Neural progenitor cell (in vitro differentiated cells): Measurements from ENCODE around the gene FBRS. TPM values are rescaled to one million over a fixed set of nuclear protein-coding genes. Genes with fewer than 3 reads are reported as not detected.

Experiments
- DNase-seq: peaks from one replicate; pipeline ENCODE4 v3.0.0-alpha.2; 2016; ENCODE audit warnings: low spot score
- H2AFZ ChIP-seq: fragments of 200-600 bp; sonication (generic); replicated peaks from 2 replicates; pipeline ENCODE4 v1.6.1; 2016; ENCODE audit warnings: antibody characterized with exemption
- H3F3A ChIP-seq: fragments of 200-600 bp; sonication (generic); 2 replicates; pipeline ENCODE4 v1.6.1; 2016; ENCODE audit warnings: antibody characterized with exemption, low read depth
- H3K27ac ChIP-seq: fragments of 200-600 bp; sonication (generic); 2 replicates; pipeline ENCODE4 v1.5.1; 2016; ENCODE audit warnings: mild to moderate bottlenecking
- H3K27me3 ChIP-seq: fragments of 200-600 bp; sonication (generic); 2 replicates; pipeline ENCODE4 v1.6.1; 2016; ENCODE audit warnings: mild to moderate bottlenecking, moderate library complexity
- H3K36me3 ChIP-seq: fragments of 200-600 bp; sonication (generic); 2 replicates; pipeline ENCODE4 v1.5.1; 2016
- H3K4me1 ChIP-seq: fragments of 200-600 bp; sonication (generic); 2 replicates; pipeline ENCODE4 v1.6.1; 2016; ENCODE audit warnings: mixed run types
- H3K4me2 ChIP-seq: fragments of 200-600 bp; sonication (generic); 2 replicates; pipeline ENCODE4 v1.6.1; 2016
- H3K4me3 ChIP-seq: fragments of 200-600 bp; sonication (generic); 2 replicates; pipeline ENCODE4 v1.5.1; 2016
- H3K79me2 ChIP-seq: fragments of 200-600 bp; sonication (generic); 2 replicates; pipeline ENCODE4 v1.6.1; 2016; ENCODE audit warnings: low read depth
- H3K9ac ChIP-seq: fragments of 200-600 bp; sonication (generic); 2 replicates; pipeline ENCODE4 v1.6.1; 2016
- H3K9me3 ChIP-seq: fragments of 200-600 bp; sonication (generic); 2 replicates; pipeline ENCODE4 v1.5.1; 2016; ENCODE audit warnings: low read depth
- H4K20me1 ChIP-seq: fragments of 200-600 bp; sonication (generic); 2 replicates; pipeline ENCODE4 v1.6.1; 2016; ENCODE audit warnings: low read depth
- H3K27ac Mint-ChIP-seq: 3 replicates; pipeline ENCODE4 v1.8.0; 2021; ENCODE audit warnings: mixed read lengths
- H3K27me3 Mint-ChIP-seq: 2 replicates; pipeline ENCODE4 v1.8.0; 2022; ENCODE audit warnings: low read depth, mild to moderate bottlenecking, inconsistent platforms, moderate library complexity, mixed read lengths; ENCODE audit not compliant: insufficient read depth
- H3K36me3 Mint-ChIP-seq: 3 replicates; pipeline ENCODE4 v1.8.0; 2021; ENCODE audit warnings: mixed read lengths
- H3K4me1 Mint-ChIP-seq: 3 replicates; pipeline ENCODE4 v1.8.0; 2021; ENCODE audit warnings: mixed read lengths
- H3K4me3 Mint-ChIP-seq: 3 replicates; pipeline ENCODE4 v1.8.0; 2021; ENCODE audit warnings: mild to moderate bottlenecking, moderate library complexity, mixed read lengths
- H3K9me3 Mint-ChIP-seq: 3 replicates; pipeline ENCODE4 v1.8.0; 2020; ENCODE audit warnings: mixed read lengths
- EZH2 ChIP-seq: fragments of 200-600 bp; sonication (generic); IDR thresholded peaks from 2 replicates; pipeline ENCODE4 v1.6.1; 2017; ENCODE audit warnings: antibody characterized with exemption, mild to moderate bottlenecking, moderate library complexity
- EZH2phosphoT487 ChIP-seq: fragments of 200-600 bp; sonication (generic); IDR thresholded peaks from 2 replicates; pipeline ENCODE4 v1.6.1; 2017; ENCODE audit warnings: antibody characterized with exemption
- total RNA-seq: library from RNA; depleted of rRNA; stranded (reverse); fragments of >200 nt; gene quantifications from 2 replicates; pipeline ENCODE4 v1.2.3, GENCODE V29; 2015; ENCODE audit warnings: low replicate concordance
- TF ChIP-seq, protein P1 (sequence below): fragments of 200-600 bp; sonication (generic); IDR thresholded peaks from 2 replicates; pipeline ENCODE4 v1.5.1; 2017; ENCODE audit warnings: antibody characterized with exemption, mild to moderate bottlenecking

Gene FBRS
- total RNA-seq, 1 donor from 2014 or later, result 3.6 TPM

DNA sequence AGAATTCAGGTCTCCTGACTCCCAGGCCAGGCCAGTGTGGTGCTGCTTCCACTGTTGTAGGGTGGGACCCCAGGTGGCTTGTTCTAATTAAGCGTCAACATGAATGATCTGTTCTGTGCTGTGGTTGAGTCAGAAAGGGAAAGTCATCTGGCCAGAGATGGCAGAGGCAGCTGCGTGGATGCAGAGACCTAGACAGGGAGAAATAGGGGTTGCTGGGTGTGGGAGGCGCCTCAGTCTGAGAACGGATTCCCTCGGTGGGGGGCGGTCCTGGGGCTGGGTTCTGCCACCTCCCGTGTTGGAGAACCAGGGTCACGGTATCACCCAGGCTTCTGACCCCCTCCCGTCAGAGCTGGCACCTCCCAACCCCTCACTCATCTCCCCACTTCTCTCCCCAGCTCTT lies 5.6 kb downstream of the FBRS start:
- Histone ChIP-seq H3K79me2 (peaks cover 31% of the 10 kb centered on the region), H3K9ac (no peak overlapping the region), H3K4me1 (peaks cover 8% of the 10 kb centered on the region), H3K9me3 (no peaks in the 10 kb centered on the region), H3K36me3 (no peaks in the 10 kb centered on the region), H3K4me2 (no peak overlapping the region), H3K27ac (no peak overlapping the region), H3F3A (peaks cover 5% of the 10 kb centered on the region), H3K27me3 (no peaks in the 10 kb centered on the region), H4K20me1 (peaks cover 52% of the 10 kb centered on the region), H2AFZ (no peak overlapping the region), H3K4me3 (no peak overlapping the region)
- no peaks in the 10 kb centered on the region for H3K9me3 Mint-ChIP-seq
- H3K4me3 Mint-ChIP-seq, result peak overlapping the region; percentile 33
- H3K36me3 Mint-ChIP-seq, result peaks cover 31% of the 10 kb centered on the region
- no peak for DNase-seq
- no peak overlapping the region for H3K27ac Mint-ChIP-seq
- H3K27me3 Mint-ChIP-seq, result no peaks in the 10 kb centered on the region
- TF ChIP-seq EZH2phosphoT487, result no peak
- no peak for TF ChIP-seq EZH2
- TF ChIP-seq, protein P1, sequence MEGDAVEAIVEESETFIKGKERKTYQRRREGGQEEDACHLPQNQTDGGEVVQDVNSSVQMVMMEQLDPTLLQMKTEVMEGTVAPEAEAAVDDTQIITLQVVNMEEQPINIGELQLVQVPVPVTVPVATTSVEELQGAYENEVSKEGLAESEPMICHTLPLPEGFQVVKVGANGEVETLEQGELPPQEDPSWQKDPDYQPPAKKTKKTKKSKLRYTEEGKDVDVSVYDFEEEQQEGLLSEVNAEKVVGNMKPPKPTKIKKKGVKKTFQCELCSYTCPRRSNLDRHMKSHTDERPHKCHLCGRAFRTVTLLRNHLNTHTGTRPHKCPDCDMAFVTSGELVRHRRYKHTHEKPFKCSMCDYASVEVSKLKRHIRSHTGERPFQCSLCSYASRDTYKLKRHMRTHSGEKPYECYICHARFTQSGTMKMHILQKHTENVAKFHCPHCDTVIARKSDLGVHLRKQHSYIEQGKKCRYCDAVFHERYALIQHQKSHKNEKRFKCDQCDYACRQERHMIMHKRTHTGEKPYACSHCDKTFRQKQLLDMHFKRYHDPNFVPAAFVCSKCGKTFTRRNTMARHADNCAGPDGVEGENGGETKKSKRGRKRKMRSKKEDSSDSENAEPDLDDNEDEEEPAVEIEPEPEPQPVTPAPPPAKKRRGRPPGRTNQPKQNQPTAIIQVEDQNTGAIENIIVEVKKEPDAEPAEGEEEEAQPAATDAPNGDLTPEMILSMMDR, result no peak
- H3K4me1 Mint-ChIP-seq, result peaks cover 22% of the 10 kb centered on the region

DNA sequence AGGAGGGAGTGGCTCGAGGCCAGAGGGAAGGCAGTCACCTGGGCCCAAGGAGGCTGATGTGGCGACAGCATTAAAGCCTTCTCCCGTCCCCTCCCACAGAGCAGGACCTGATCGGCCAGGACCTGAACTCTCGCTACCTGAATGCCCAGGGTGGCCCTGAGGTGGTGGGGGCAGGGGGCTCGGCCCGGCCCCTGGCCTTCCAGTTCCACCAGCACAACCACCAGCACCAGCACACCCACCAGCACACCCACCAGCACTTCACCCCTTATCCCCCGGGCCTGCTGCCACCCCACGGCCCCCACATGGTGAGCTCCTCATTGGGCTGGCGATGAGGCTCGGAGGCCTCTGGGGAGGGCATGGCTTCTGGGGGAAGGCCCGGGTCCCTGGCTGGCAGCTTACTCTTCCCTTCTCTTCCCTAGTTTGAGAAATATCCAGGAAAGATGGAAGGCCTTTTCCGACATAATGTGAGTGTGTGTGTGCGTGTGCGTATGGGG lies 6.4 kb downstream of the FBRS start:
- no peak overlapping the region for H3K9ac ChIP-seq
- H3K9me3 Mint-ChIP-seq, result no peaks in the 10 kb centered on the region
- no peaks in the 10 kb centered on the region for H3K27me3 Mint-ChIP-seq
- H3K4me2 ChIP-seq, result no peak overlapping the region
- H3K4me1 Mint-ChIP-seq, result peaks cover 22% of the 10 kb centered on the region
- peaks cover 30% of the 10 kb centered on the region for H3K36me3 Mint-ChIP-seq
- H3F3A ChIP-seq, result no peaks in the 10 kb centered on the region
- H3K4me3 Mint-ChIP-seq, result peak overlapping the region; percentile 21
- peaks cover 30% of the 10 kb centered on the region for H3K79me2 ChIP-seq
- H3K27me3 ChIP-seq, result no peaks in the 10 kb centered on the region
- TF ChIP-seq EZH2 (no peak), EZH2phosphoT487 (no peak)
- TF ChIP-seq, protein P1, result no peak
- no peak overlapping the region for H3K4me3 ChIP-seq
- H4K20me1 ChIP-seq, result peaks cover 54% of the 10 kb centered on the region
- peaks cover 8% of the 10 kb centered on the region for H3K4me1 ChIP-seq
- no peak for DNase-seq
- no peak overlapping the region for H3K27ac Mint-ChIP-seq
- no peaks in the 10 kb centered on the region for H3K36me3 ChIP-seq
- H3K9me3 ChIP-seq, result no peaks in the 10 kb centered on the region
- H3K27ac ChIP-seq, result no peak overlapping the region
- H2AFZ ChIP-seq, result no peak overlapping the region

DNA sequence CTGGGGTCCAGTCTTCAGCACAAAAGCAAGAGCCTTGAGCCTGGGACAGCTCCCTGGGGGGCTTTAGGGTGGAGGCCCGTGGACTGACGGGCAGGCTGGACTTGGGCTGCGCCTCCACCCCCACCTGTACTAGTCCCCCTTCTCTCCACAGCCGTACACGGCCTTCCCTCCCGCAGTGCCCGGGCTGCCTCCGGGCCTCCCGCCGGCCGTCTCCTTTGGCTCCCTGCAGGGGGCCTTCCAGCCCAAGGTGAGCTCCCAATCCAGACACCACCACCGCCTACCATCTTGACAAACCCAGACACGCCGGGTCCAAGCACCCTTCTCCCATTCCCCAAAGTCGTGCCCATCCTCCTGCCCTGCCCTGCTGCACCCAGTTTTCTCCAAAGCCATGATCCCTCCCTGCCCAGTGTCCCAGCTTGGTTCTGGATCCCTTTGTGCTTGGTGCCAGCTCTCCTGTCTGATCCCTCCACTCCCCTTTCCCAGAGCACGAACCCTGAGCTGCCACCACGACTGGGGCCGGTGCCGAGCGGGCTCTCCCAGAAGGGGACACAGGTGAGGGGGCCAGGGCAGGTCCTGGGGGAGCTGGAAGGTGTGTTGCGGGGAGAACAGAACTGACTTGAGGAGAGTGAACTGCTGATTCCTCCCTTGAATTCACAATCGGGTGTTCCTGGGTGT lies 7.1 kb downstream of the FBRS start:
- Mint-ChIP-seq H3K4me3 (peak overlapping the region; percentile 21), H3K36me3 (peaks cover 30% of the 10 kb centered on the region), H3K27me3 (no peaks in the 10 kb centered on the region), H3K9me3 (no peaks in the 10 kb centered on the region), H3K27ac (no peak overlapping the region), H3K4me1 (peaks cover 22% of the 10 kb centered on the region)
- Histone ChIP-seq H3K4me1 (peaks cover 4% of the 10 kb centered on the region), H3K36me3 (no peaks in the 10 kb centered on the region), H3K9me3 (no peaks in the 10 kb centered on the region), H3K4me2 (no peak overlapping the region), H3K4me3 (no peak overlapping the region), H3K79me2 (peaks cover 24% of the 10 kb centered on the region), H3K9ac (no peak overlapping the region), H2AFZ (no peak overlapping the region), H3K27me3 (no peaks in the 10 kb centered on the region), H3K27ac (no peak overlapping the region), H4K20me1 (peaks cover 50% of the 10 kb centered on the region), H3F3A (no peaks in the 10 kb centered on the region)
- no peak for DNase-seq
- TF ChIP-seq, protein P1, result no peak
- TF ChIP-seq EZH2phosphoT487 (no peak), EZH2 (no peak)
